Activated T-cell treated with anti-CD3 and anti-CD28 coated beads for 48 hours (primary cell): ENCODE results near the gene ZNF771.
A peak's percentile ranks its signal among the peaks of the same experiment; 100 is the strongest.

Source experiments
- DNase-seq: peaks from one replicate; pipeline ENCODE4 v3.0.0-alpha.2; 2020; ENCODE audit warnings: low read depth

ZNF771 gene

DNA sequence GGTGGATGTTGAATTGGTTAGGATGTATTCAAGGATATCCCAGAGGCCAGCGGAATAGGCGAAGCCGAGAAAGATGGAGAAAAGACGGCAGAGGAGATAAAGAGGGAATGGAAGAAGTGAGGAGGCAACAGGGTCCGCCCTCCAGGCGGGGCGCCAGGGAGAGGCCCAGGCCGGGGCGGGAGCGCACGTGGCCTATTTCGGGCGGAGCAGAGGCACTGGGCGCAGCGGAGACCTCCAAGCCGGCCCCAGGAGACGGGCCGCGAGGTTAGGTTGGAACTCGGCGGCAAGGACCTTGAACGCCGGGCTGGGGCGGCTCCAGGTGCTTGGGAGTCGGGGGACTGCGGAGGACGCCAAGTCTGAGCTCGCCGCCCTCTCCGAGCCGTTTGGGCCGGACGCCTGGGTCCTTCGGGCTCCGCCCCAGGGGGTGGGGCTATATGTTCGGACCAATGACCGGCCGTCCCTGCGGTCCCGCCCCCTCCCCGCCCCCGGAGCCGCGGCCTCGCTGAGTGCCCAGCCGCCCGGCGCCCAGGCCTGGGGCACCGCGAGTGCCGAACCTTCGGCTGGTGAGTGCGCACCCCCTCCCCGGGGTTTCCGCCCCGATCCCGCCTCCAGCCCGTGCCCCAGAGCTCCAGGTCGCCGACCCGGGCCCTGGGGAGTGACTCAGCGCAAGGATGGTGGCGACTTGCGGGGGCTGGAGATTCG is at the start of gene ZNF771:
Gene ZNF771 (plus strand): TSS at position 505 of the 702 bp plus-strand sequence. CDS start 448 bp downstream, outside the sequence.
- DNase-seq, result peak; percentile 92

DNA sequence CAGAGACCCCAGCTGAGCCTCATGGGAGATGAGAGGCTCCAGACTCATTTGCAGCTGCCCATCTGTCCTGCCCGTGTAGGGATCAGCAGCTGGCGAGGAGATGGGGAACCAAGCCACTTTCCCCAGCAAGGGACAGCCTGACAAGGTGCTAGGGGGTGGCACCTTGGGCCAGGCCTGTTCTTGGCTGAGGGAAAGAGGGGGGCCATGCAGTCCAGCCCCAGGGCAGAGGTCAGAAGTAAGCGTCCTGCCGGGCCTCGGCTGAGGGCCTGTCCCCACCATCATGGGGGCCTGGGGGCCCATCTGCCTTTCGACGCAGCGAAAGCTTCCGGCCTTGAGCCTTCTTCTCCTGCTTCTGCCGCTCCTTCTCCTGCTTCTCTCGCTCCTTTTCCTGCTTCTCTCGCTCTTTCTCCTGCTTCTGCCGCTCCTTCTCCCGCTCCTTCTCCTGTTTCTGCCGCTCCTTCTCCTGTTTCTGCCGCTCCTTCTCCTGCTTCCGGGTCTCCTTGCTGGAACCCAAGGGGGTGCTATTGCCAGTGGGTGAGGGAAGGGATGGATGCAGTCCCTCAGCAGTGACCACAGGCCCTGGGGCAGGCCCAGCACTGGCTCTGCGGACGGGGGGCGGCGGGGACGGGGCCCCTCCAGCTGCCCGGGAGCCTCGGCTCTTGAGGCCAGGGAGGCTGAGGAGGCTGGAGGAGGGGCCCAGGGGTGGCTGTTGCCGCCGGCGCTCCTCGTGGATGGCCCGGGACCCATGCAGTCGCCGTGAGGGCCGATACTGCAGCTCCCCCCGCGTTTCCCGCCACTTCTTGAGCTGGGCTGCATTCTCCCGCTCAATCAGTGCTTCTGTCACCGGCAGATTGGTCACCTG is 49.5 kb upstream of the ZNF771 start:
- no peak for DNase-seq

GRCh38 chr16:30358577-30358936 is 48.8 kb upstream of the ZNF771 start:
- DNase-seq, result no peak

- no peak for DNase-seq
Measured at GRCh38 chr16:30358990-30359870, 48.2 kb upstream of the ZNF771 start.

DNA sequence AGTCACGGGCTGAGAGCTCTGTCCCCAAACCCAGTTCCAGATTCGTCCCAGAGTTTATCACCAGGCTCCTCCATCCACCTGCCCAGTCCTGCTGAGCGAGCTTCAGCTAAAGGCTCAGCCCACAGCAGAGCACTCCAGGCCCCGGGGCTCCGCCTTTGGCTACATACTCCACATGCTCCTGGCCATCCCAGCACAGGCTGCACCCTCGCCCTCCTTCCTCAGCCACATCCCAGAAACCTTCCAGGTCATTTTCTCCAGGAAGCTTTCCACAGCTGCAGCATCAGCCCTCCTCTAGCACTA is 47.6 kb upstream of the ZNF771 start:
- no peak for DNase-seq

DNA sequence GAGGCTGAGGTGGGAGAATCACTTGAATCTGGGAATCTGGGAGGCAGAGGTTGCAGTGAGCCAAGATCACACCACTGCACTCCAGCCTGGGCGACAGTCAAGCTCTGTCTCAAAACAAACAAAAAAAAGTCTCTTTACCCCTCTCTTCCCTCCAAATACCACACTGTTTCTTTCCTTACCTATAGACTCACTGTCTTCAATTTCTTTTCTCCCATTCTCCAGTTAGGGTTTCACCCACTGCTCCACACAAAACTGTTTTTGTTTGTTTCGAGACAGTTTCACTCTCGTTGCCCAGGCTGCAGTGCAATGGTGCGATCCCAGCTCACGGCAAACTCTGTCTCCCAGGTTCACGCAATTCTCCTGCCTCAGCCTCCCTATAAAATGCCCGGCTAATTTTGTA is 46.2 kb upstream of the ZNF771 start:
- no peak for DNase-seq

GRCh38 chr16:30365200-30365599 is 42.2 kb upstream of the ZNF771 start:
- DNase-seq, result no peak

DNA sequence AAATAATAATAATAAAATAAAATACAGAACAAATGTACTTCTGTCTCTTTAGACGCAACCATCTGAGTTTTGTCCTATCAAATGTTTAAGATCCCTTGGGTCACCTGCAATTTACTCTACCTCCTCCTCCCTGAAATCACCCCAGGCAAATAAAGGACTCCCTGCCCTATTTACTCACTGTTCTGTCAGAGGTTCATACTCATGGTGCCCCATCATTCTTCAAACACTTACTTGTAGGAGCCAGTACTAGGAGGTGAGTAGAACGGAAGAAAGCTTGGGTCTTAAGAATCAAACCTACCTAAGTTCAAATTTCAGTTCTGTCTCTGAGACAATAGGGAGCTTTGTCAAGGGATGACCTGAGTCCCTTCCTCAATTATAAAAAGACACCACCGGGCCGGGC is 40.9 kb upstream of the ZNF771 start:
- DNase-seq, result no peak

DNA sequence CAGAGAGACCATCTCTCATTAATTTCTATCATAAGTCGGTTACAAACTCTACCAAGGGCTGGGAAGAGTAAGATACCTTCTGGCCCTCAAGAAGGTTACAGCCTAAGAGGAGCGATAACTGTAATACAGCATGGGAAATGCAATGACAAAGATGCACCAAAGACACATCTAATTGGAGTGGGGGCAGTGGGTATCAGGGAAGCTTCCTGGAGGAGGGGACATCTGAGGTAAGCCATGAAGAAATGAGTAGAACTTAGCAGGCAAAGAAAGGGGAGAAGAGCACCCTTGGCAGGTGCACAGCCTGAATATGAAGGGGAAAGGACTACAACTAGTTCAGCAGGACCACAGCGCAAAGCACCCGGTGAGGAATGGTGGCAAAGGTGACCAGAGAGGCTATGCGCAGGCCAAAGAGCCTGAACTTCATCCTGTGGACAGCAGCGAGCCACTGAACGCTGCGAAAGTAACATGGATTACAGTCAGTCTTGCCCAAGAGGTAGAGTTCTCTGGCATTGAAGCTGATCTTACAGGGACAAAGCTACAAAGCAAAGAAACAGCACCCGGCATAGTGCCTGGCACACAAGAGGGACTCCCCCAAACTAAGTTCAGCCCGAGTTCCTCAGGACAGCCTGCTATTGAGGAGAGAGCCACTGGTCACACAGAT is 39.9 kb upstream of the ZNF771 start:
- DNase-seq, result no peak

DNA sequence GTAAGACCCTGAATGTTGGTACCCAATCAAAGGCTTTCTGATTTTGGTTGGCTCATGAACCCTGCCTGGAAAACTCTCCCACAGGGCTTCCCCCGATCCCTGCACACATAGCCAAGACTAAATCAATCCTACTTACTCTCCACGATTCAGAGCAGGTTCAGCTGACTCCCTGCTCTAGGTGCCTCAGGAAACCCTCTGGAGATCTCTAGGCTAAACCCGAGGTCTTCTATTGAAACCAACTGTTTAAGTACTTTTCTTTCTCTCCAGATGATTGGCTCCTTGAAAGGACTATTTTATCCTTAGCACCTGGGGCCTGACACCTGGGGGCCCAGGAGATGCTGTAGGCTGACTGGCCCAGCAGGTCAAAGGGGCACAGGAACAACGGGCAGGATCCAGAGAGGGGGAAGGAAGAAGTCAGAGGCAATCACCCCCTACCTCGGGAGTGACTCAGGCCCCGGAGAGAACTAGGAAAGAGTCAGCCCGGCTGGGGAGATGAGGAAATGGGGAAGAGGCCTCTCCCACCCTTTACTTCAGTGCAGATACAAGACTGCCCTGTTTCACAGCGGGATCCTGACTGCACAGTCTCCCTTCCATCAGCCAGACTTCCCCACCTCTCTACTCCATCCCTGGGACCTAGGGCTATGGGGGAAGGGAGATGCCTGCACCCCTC is 39.1 kb upstream of the ZNF771 start:
- DNase-seq, result no peak

- no peak for DNase-seq
Measured at GRCh38 chr16:30368792-30369090, 38.7 kb upstream of the ZNF771 start.

GRCh38 chr16:30369091-30369937 is 38.1 kb upstream of the ZNF771 start:
- no peak for DNase-seq

- DNase-seq, result no peak
Measured at GRCh38 chr16:30369938-30370455, 37.4 kb upstream of the ZNF771 start.

DNA sequence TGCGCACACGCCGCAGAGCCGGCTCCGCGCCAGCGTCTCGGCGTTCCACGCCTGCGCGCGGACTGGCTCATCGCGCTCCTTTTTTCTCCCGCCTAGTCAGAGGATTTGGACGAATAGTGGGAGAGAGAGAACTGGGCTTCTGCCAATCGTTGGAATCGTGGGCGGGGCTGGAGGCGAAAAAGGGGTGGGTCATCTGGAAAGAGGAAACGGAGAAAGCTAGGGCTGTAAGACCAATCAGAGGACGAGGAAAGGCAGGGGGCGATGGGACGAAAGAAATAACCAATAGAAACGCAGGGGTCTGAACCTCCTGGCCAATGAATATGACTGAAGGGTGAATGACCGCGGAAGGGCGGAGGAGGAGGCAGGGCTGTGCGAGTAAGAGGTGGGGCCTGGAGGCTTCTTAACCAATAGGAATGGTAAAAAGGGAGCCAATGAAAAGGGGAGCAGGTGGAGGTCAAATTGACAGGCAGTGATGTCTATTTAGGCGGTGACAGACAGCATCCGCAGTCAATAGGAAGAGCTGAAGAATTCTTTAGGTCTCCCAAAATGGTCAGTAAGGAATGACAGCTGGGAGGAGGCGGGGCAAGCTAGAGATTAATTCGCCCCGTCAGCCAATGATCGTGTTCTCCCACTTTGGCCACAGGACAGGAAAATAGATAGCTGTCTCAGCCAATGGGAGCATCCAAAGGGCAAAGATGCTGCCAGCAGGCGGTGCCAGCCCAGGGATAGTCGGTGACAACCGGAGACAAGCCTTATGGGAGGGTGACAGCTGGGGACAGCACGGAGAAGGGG is 36.8 kb upstream of the ZNF771 start, which contains the start of gene TBC1D10B:
Gene TBC1D10B (minus strand): TSS at position 39 of the 792 bp plus-strand sequence. CDS start 311 bp downstream, outside the sequence.
- DNase-seq, result peak; percentile 96

DNA sequence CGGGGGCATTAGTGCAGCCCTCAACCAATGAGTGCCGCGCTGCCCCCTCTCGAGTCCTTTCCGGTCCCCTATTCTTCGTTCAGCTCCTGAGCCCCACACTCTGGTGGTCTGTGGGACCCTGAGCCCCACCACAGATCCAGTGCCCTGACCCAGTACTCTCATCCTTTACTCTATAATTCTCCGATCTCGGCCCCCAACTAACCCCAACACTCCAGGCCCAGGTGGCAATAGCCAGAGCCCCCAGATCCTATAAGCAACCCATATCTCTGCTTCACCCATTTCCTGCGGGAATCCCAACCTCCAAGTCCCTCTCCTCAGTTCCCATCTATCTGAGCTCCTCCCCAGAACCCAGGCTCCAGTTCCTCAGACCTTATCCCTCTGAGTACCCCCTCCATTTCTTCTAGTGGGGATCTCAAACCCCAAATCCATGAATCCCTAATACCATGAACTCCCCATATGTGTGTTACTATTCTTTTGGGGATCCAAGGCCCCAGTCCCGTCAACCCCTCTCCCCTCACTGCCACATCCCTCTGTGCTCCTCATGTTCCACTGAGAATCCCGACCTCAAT is 36.1 kb upstream of the ZNF771 start:
- no peak for DNase-seq

GRCh38 chr16:30372038-30372712 is 35.2 kb upstream of the ZNF771 start:
- no peak for DNase-seq

GRCh38 chr16:30372725-30373124 is 34.7 kb upstream of the ZNF771 start:
- no peak for DNase-seq

DNA sequence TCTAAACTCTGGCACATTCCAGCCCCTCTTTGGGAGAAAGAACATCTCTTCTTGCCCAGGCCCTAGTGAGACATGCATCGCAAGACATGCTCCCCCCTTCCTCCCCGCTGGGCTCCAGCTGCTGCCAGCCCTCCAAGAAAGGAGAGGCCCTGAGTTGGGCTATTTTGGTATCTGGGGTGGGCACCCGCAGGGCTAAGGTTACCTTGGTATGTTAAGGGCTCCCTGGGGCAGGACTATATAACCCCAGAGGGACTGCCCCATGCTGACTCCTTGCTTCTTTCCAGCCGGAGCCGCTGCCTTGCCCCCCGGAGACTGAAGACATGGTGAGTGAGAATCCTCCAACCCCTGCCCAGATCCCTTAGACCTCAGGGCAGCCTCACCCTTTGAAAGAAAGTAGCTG is 32.9 kb upstream of the ZNF771 start, which contains the start of gene MYL11:
Gene MYL11 (plus strand): TSS at position 265 of the 400 bp plus-strand sequence. CDS start 56 bp downstream, at position 321.
- no peak for DNase-seq
